GM18517 (cell line): ENCODE results near the gene ALK.

Source experiments
- ATAC-seq: cut with Tn5 transposase; IDR thresholded peaks from one replicate; pipeline ENCODE4 v1.9.1; 2021; ENCODE audit warnings: mild to moderate bottlenecking, moderate library complexity; ENCODE audit not compliant: unreplicated experiment

The ALK gene

GRCh38 chr2:29305762-29306161 is 615.6 kb downstream of the ALK start:
- no peak for ATAC-seq

GRCh38 chr2:29304399-29305060 is 616.9 kb downstream of the ALK start:
- ATAC-seq, result no peak

- no peak for ATAC-seq
Measured at GRCh38 chr2:29296585-29296984, 624.8 kb downstream of the ALK start.

- no peak for ATAC-seq
Measured at GRCh38 chr2:29295845-29296244, 625.5 kb downstream of the ALK start.

- ATAC-seq, result no peak
Measured at GRCh38 chr2:29293830-29294438, 627.5 kb downstream of the ALK start.

- no peak for ATAC-seq
Measured at GRCh38 chr2:29290293-29291047, 630.9 kb downstream of the ALK start.

GRCh38 chr2:29284671-29285070 is 636.7 kb downstream of the ALK start:
- no peak for ATAC-seq

GRCh38 chr2:29281916-29282247 is 639.5 kb downstream of the ALK start:
- no peak for ATAC-seq

GRCh38 chr2:29281086-29281915 is 640.1 kb downstream of the ALK start:
- no peak for ATAC-seq

GRCh38 chr2:29278966-29279365 is 642.4 kb downstream of the ALK start:
- no peak for ATAC-seq

GRCh38 chr2:29276151-29276550 is 645.2 kb downstream of the ALK start:
- no peak for ATAC-seq

GRCh38 chr2:29275186-29275585 is 646.2 kb downstream of the ALK start:
- ATAC-seq, result no peak

- ATAC-seq, result no peak
Measured at GRCh38 chr2:29273685-29274611, 647.4 kb downstream of the ALK start.

GRCh38 chr2:29273004-29273684 is 648.2 kb downstream of the ALK start:
- ATAC-seq, result no peak

- ATAC-seq, result no peak
Measured at GRCh38 chr2:29272311-29272710, 649.1 kb downstream of the ALK start.

GRCh38 chr2:29270701-29271121 is 650.7 kb downstream of the ALK start:
- no peak for ATAC-seq

- ATAC-seq, result no peak
Measured at GRCh38 chr2:29269765-29270109, 651.6 kb downstream of the ALK start.

GRCh38 chr2:29269095-29269764 is 652.2 kb downstream of the ALK start:
- ATAC-seq, result no peak

- ATAC-seq, result no peak
Measured at GRCh38 chr2:29267720-29268119, 653.7 kb downstream of the ALK start.
